Kidney (tissue), 14 donors: ENCODE data around the gene CAMK1D. TPM values are rescaled to one million over a fixed set of nuclear protein-coding genes. Genes with fewer than 3 reads are reported as not detected.

Source experiments
- DNase-seq, 5 donors: peaks; one replicate each; pipeline ENCODE4 v3.0.0-alpha.2; 2013 to 2020
- FAIRE-seq: peaks from 2 replicates; lab custom pipeline; 2012; peaks lifted over from hg19 to GRCh38; lab: Jason Lieb, UNC
- H3K27ac ChIP-seq, 2 donors: one replicate each; pipeline ENCODE4 v1.7.0; 2013; ENCODE audit warnings: low read depth in 2 of 2, low read length in 2 of 2, inconsistent platforms in 1 of 2
- H3K27me3 ChIP-seq: one replicate; pipeline ENCODE4 v1.7.1; 2013; ENCODE audit warnings: low read length, inconsistent platforms; ENCODE audit not compliant: control insufficient read depth, insufficient read depth
- H3K36me3 ChIP-seq, 3 donors: one replicate each; pipeline versions ENCODE4 v1.7.0 to v1.7.1; 2013; ENCODE audit warnings: low read length in 3 of 3, control low read depth in 1 of 3, inconsistent platforms in 1 of 3; ENCODE audit not compliant: insufficient read depth in 3 of 3, control insufficient read depth in 2 of 3
- H3K4me1 ChIP-seq, 3 donors: one replicate each; pipeline versions ENCODE4 v1.7.0 to v1.7.1; 2013; ENCODE audit warnings: low read length in 3 of 3, inconsistent platforms in 1 of 3, low read depth in 1 of 3; ENCODE audit not compliant: control insufficient read depth in 2 of 3, insufficient read depth in 2 of 3
- H3K4me3 ChIP-seq, 3 donors: one replicate each; pipeline versions ENCODE4 v1.7.0 to v1.8.1; 2013; ENCODE audit warnings: low read length in 3 of 3, control low read depth in 1 of 3, inconsistent platforms in 1 of 3
- H3K9ac ChIP-seq, 3 donors: one replicate each; pipeline versions ENCODE4 v1.7.0 to v1.7.1; 2013; ENCODE audit warnings: low read length in 3 of 3, control low read depth in 1 of 3, inconsistent platforms in 1 of 3
- H3K9me3 ChIP-seq, 3 donors: one replicate each; pipeline versions ENCODE4 v1.7.0 to v1.7.1; 2013; ENCODE audit warnings: low read length in 3 of 3, control low read depth in 1 of 3, inconsistent platforms in 1 of 3; ENCODE audit not compliant: control insufficient read depth in 2 of 3, insufficient read depth in 1 of 3
- CTCF ChIP-seq: IDR thresholded peaks from 3 replicates; pipeline ENCODE4 v1.5.1; 2012; ENCODE audit warnings: mild to moderate bottlenecking, moderate library complexity, borderline replicate concordance; ENCODE audit not compliant: insufficient read depth; ENCODE audit errors: extremely low read depth
- intact Hi-C: fragments of 100-400 bp; cut with DNase I; formaldehyde crosslinking; loops from one replicate; pipeline ENCODE4 v1.11.1; 2022
- polyA plus RNA-seq: library from polyadenylated mRNA; stranded (reverse); fragments of 350-450 nt; fragmentation: Illumina TruSeq; extraction: RNeasy Lipid Tissue Mini Kit (QIAGEN cat#74804); gene quantifications from one replicate; pipeline ENCODE4 v1.2.3, GENCODE V29; 2014; ENCODE audit warnings: low read depth, low replicate concordance; ENCODE audit not compliant: insufficient read depth
- total RNA-seq: library from RNA; stranded (reverse); fragmentation: NEBNext Ultra II Directional; extraction: Animal tissue kit (Norgen Biotek cat#: 25700); gene quantifications from one replicate; pipeline ENCODE4 v1.2.1, GENCODE V29; 2021
- donor health status: control.
- donor health status: control.
- donor health status: control.
- donor health status: control.
- donor health status: control.
- donor health status: DM: yes; HTN: yes; CAD: no.
- donor health status: Normal renal cell carcinoma (clear cell type).

CAMK1D gene
- total and polyA plus RNA-seq, 2 donors from 2014 or later = 1.1 to 13.7 TPM

GRCh38 chr10:12314836-12315235, 34.5 kb upstream of the CAMK1D start:
- Histone ChIP-seq H3K9me3 (no peaks in the 10 kb centered on the region), H3K27ac (no peak overlapping the region), H3K9ac (no peak overlapping the region), H3K4me1 (no peaks in the 10 kb centered on the region), H3K4me3 (no peak overlapping the region), H3K27me3 (no peaks in the 10 kb centered on the region), H3K36me3 (no peaks in the 10 kb centered on the region)
- TF ChIP-seq CTCF = no peak
- no peak for DNase-seq
- no peak for FAIRE-seq
- intact Hi-C loops = no loop called here

GRCh38 chr10:12319076-12319475, 30.3 kb upstream of the CAMK1D start:
- H3K27me3 ChIP-seq = no peaks in the 10 kb centered on the region
- no peak for TF ChIP-seq CTCF
- no peak overlapping the region for H3K4me3 ChIP-seq
- H3K9ac ChIP-seq = no peak overlapping the region
- H3K4me1 ChIP-seq = no peaks in the 10 kb centered on the region
- intact Hi-C loops = no loop called here
- FAIRE-seq (no peak), DNase-seq (no peak)
- no peak overlapping the region for H3K27ac ChIP-seq
- H3K9me3 ChIP-seq = no peaks in the 10 kb centered on the region
- H3K36me3 ChIP-seq = no peaks in the 10 kb centered on the region

- no peak for FAIRE-seq
- Histone ChIP-seq H3K27ac (no peak overlapping the region), H3K9ac (no peak overlapping the region), H3K4me1 (no peaks in the 10 kb centered on the region), H3K4me3 (no peak overlapping the region), H3K9me3 (no peaks in the 10 kb centered on the region), H3K27me3 (no peaks in the 10 kb centered on the region), H3K36me3 (no peaks in the 10 kb centered on the region)
- no peak for DNase-seq
- intact Hi-C loops = no loop called here
- TF ChIP-seq CTCF = no peak
Observed at GRCh38 chr10:12320892-12321291, 28.5 kb upstream of the CAMK1D start.

GRCh38 chr10:12321641-12322040, 27.7 kb upstream of the CAMK1D start:
- FAIRE-seq = no peak
- Histone ChIP-seq H3K9me3 (no peaks in the 10 kb centered on the region), H3K27ac (no peak overlapping the region), H3K4me3 (no peak overlapping the region), H3K9ac (no peak overlapping the region), H3K36me3 (no peaks in the 10 kb centered on the region), H3K4me1 (no peaks in the 10 kb centered on the region), H3K27me3 (no peaks in the 10 kb centered on the region)
- intact Hi-C loops = no loop called here
- no peak for TF ChIP-seq CTCF
- no peak for DNase-seq
